Adipocyte (in vitro differentiated cells): ENCODE results near the gene MLH3.

Experiments used
- DNase-seq: peaks from one replicate; pipeline ENCODE4 v3.0.0-alpha.2; 2015; ENCODE audit warnings: low read depth
- H3K27me3 ChIP-seq: replicated peaks from 2 replicates; pipeline ENCODE4 v1.7.0; 2013; ENCODE audit warnings: mild to moderate bottlenecking, low read length, moderate library complexity; ENCODE audit not compliant: control insufficient read depth, insufficient read depth
- H3K36me3 ChIP-seq: 2 replicates; pipeline ENCODE4 v1.7.0; 2013; ENCODE audit warnings: low read length, mild to moderate bottlenecking, moderate library complexity; ENCODE audit not compliant: control insufficient read depth, insufficient read depth, severe bottlenecking
- H3K4me1 ChIP-seq: 2 replicates; pipeline ENCODE4 v1.7.0; 2013; ENCODE audit warnings: mild to moderate bottlenecking, low read length, moderate library complexity; ENCODE audit not compliant: control insufficient read depth, insufficient read depth
- H3K4me3 ChIP-seq: 2 replicates; pipeline ENCODE4 v1.7.0; 2013; ENCODE audit warnings: mild to moderate bottlenecking, low read length, moderate library complexity
- H3K9ac ChIP-seq: 2 replicates; pipeline ENCODE4 v1.7.0; 2013; ENCODE audit warnings: mild to moderate bottlenecking, low read length, moderate library complexity
- H3K9me3 ChIP-seq: 2 replicates; pipeline ENCODE4 v1.7.0; 2013; ENCODE audit warnings: mild to moderate bottlenecking, low read length, moderate library complexity; ENCODE audit not compliant: control insufficient read depth

The MLH3 gene

GRCh38 chr14:75025876-75026275, 25.4 kb downstream of the MLH3 start:
- H3K9ac ChIP-seq, result no peak overlapping the region
- DNase-seq, result no peak
- H3K4me1 ChIP-seq, result peaks cover 7% of the 10 kb centered on the region
- H3K4me3 ChIP-seq, result no peak overlapping the region
- peaks cover 32% of the 10 kb centered on the region for H3K36me3 ChIP-seq
- H3K27me3 ChIP-seq, result no peaks in the 10 kb centered on the region
- no peaks in the 10 kb centered on the region for H3K9me3 ChIP-seq

DNA sequence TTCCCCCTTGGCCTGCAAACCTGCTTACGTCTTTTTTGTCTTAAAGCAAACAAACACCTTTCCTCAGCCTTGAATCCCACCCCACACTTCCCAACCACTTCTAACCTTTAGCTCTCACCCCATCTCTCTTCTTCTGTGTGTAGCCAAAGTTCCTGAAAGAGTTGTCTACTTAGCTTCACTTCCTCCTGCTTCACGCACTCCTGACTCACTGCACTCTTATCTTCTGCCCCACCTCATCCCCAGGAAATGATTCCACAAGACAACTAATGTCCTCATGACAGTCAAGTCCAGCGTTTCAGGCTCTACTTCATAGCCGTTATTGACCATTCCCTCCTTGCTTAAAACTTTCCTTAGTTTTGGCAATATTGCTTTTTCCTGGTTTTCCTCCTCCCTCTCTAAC, 26.2 kb downstream of the MLH3 start:
- Histone ChIP-seq H3K36me3 (peaks cover 30% of the 10 kb centered on the region), H3K9ac (no peak overlapping the region), H3K27me3 (no peaks in the 10 kb centered on the region), H3K9me3 (no peaks in the 10 kb centered on the region), H3K4me1 (peaks cover 7% of the 10 kb centered on the region), H3K4me3 (no peak overlapping the region)
- DNase-seq, result no peak

- Histone ChIP-seq H3K27me3 (no peaks in the 10 kb centered on the region), H3K9ac (no peak overlapping the region), H3K4me1 (peaks cover 7% of the 10 kb centered on the region), H3K9me3 (no peaks in the 10 kb centered on the region), H3K36me3 (peaks cover 42% of the 10 kb centered on the region), H3K4me3 (no peak overlapping the region)
- no peak for DNase-seq
Observed at GRCh38 chr14:75023108-75023507, 28.2 kb downstream of the MLH3 start.

GRCh38 chr14:75022655-75023054, 28.6 kb downstream of the MLH3 start:
- no peaks in the 10 kb centered on the region for H3K27me3 ChIP-seq
- DNase-seq, result no peak
- H3K4me1 ChIP-seq, result peaks cover 7% of the 10 kb centered on the region
- no peak overlapping the region for H3K9ac ChIP-seq
- no peaks in the 10 kb centered on the region for H3K9me3 ChIP-seq
- H3K4me3 ChIP-seq, result no peak overlapping the region
- H3K36me3 ChIP-seq, result peaks cover 45% of the 10 kb centered on the region

- no peaks in the 10 kb centered on the region for H3K9me3 ChIP-seq
- H3K9ac ChIP-seq, result no peak overlapping the region
- peaks cover 7% of the 10 kb centered on the region for H3K4me1 ChIP-seq
- H3K4me3 ChIP-seq, result no peak overlapping the region
- H3K36me3 ChIP-seq, result peaks cover 66% of the 10 kb centered on the region
- H3K27me3 ChIP-seq, result no peaks in the 10 kb centered on the region
- no peak for DNase-seq
Observed at GRCh38 chr14:75018694-75019093, 32.6 kb downstream of the MLH3 start.

DNA sequence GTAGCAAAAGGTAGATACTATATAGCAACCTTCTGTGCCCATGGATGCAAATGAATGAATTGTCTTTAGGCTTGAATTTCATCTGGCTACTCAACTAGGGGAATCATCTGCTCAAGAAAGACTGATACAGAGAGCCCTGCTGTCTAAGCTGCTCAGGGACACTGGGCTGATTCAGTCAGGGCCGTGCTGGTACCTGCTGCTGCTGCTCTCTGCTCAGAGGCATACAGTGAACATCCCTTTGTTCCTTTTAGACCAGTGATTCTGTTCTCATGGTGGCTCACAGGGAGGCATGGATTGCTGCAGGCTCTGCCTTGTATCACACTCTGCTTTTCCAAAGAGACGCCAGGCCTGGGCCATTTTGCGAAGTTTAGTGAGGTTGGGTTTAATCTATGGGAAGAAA, 34.5 kb downstream of the MLH3 start:
- H3K36me3 ChIP-seq, result peaks cover 54% of the 10 kb centered on the region
- H3K27me3 ChIP-seq, result no peaks in the 10 kb centered on the region
- peaks cover 18% of the 10 kb centered on the region for H3K4me1 ChIP-seq
- H3K9ac ChIP-seq, result no peak overlapping the region
- no peak for DNase-seq
- no peak overlapping the region for H3K4me3 ChIP-seq
- no peaks in the 10 kb centered on the region for H3K9me3 ChIP-seq

GRCh38 chr14:75015496-75015895, 35.8 kb downstream of the MLH3 start:
- H3K9ac ChIP-seq, result no peak overlapping the region
- H3K27me3 ChIP-seq, result no peaks in the 10 kb centered on the region
- peaks cover 49% of the 10 kb centered on the region for H3K36me3 ChIP-seq
- H3K9me3 ChIP-seq, result no peaks in the 10 kb centered on the region
- peaks cover 31% of the 10 kb centered on the region for H3K4me1 ChIP-seq
- DNase-seq, result no peak
- H3K4me3 ChIP-seq, result no peak overlapping the region

GRCh38 chr14:75013290-75013689, 38.0 kb downstream of the MLH3 start:
- Histone ChIP-seq H3K9me3 (no peaks in the 10 kb centered on the region), H3K36me3 (peaks cover 50% of the 10 kb centered on the region), H3K4me3 (no peak overlapping the region), H3K9ac (no peak overlapping the region), H3K27me3 (no peaks in the 10 kb centered on the region), H3K4me1 (peaks cover 41% of the 10 kb centered on the region)
- DNase-seq, result no peak

DNA sequence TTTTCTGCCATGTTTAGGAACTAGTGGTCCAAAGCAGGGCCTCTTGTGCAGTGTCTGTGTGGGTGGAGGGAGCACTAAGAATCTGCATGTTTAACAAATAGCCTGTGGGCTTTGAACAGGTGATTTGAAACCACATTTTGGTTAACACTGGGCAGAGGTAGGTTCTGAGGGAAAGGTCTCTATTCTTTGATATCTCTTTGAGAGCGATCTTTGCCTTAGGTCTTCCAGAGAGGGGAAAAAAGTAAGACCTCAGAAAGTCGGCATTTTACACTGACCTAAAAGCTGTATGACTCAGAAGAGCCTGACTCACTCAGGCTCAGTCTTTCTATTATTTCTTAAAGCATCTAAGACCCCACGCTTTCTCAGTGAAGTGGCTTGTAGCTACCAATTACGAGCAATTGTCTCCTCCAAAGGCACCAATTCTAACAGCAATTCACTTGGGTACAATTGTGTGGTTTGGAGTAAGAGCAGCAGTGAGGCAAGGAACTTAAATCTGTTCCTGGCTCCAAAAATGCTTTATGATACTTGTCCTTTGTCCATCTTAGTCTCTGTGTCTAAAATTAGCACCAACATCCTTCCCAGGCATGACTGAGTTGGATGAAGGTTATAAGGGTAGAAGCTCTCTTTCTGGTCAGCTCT, 39.8 kb downstream of the MLH3 start:
- peak overlapping the region; percentile 70 for H3K9ac ChIP-seq
- peaks cover 53% of the 10 kb centered on the region for H3K36me3 ChIP-seq
- no peaks in the 10 kb centered on the region for H3K9me3 ChIP-seq
- H3K4me3 ChIP-seq, result peak overlapping the region; percentile 56
- no peaks in the 10 kb centered on the region for H3K27me3 ChIP-seq
- DNase-seq, result peak; percentile 68
- peaks cover 41% of the 10 kb centered on the region for H3K4me1 ChIP-seq

- DNase-seq, result peak; percentile 70
- no peak overlapping the region for H3K4me3 ChIP-seq
- no peaks in the 10 kb centered on the region for H3K27me3 ChIP-seq
- peaks cover 53% of the 10 kb centered on the region for H3K36me3 ChIP-seq
- peak overlapping the region; percentile 27 for H3K9ac ChIP-seq
- peaks cover 41% of the 10 kb centered on the region for H3K4me1 ChIP-seq
- H3K9me3 ChIP-seq, result no peaks in the 10 kb centered on the region
Observed at GRCh38 chr14:75010472-75011093, 40.7 kb downstream of the MLH3 start.

DNA sequence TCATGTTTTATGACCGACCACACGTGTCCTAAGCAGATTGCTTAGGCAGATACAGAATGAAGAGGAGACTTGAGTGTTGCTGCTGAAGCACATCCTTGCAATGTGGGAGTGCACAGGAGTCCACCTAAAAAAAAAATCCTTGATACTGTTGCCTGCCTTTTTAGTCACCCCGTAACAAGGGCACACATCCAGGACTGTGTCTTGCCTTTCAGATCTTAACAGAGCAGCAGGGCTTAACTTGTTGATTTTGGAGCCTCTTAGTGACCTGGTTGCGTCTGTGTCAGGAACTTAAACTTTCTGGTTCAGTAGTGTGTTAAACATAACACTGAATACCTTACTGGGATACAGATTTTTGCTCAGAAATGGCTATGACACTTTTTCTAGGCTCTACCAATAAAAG, 42.1 kb downstream of the MLH3 start:
- Histone ChIP-seq H3K4me1 (peaks cover 43% of the 10 kb centered on the region), H3K9me3 (no peaks in the 10 kb centered on the region), H3K27me3 (no peaks in the 10 kb centered on the region), H3K9ac (no peak overlapping the region), H3K36me3 (peaks cover 52% of the 10 kb centered on the region), H3K4me3 (no peak overlapping the region)
- no peak for DNase-seq

- peaks cover 3% of the 10 kb centered on the region for H3K9me3 ChIP-seq
- peaks cover 52% of the 10 kb centered on the region for H3K36me3 ChIP-seq
- H3K27me3 ChIP-seq, result no peaks in the 10 kb centered on the region
- no peak overlapping the region for H3K9ac ChIP-seq
- H3K4me3 ChIP-seq, result no peak overlapping the region
- peaks cover 19% of the 10 kb centered on the region for H3K4me1 ChIP-seq
- DNase-seq, result no peak
Observed at GRCh38 chr14:75005357-75005756, 45.9 kb downstream of the MLH3 start.
